T47D (cell line): ENCODE data around the gene OR13A1.
"Not testable (repeated sequence)": the region's sequence is repeated elsewhere in the genome, so short reads cannot be mapped to it uniquely, and the experiment has no call there.

Experiments
- DNase-seq, 2 experiments: peaks; one replicate each; pipeline versions ENCODE4 v3.0.0 to v3.0.0-alpha.2; 2011 to 2012; ENCODE audit warnings: low read depth in 1 of 2, low spot score in 1 of 2
- JUND ChIP-seq: IDR thresholded peaks from 2 replicates; pipeline ENCODE4 v1.6.1; 2012; ENCODE audit warnings: low read depth
- in situ Hi-C: cut with HindIII; loops from 2 replicates; pipeline ENCODE4 v1.10.0; 2016; ENCODE audit warnings: low sequenced_read_pairs, low pct_unique_long_range_greater_than_20kb

Gene OR13A1

GRCh38 chr10:45315508-45315907 is at the start of gene OR13A1:
OR13A1 (minus strand) TSS chr10:45315608; CDS start chr10:45304422, 11,186 bp downstream.
- DNase-seq = no peak
- in situ Hi-C loops = no loop called here
- no peak for TF ChIP-seq JUND

GRCh38 chr10:45361983-45362799 is 46.8 kb upstream of the OR13A1 start:
- in situ Hi-C loops, DNase-seq: not testable (repeated sequence)

GRCh38 chr10:45358961-45359360 is 43.6 kb upstream of the OR13A1 start:
- DNase-seq, in situ Hi-C loops: not testable (repeated sequence)

- DNase-seq = no peak
- in situ Hi-C loops = no loop called here
- no peak for TF ChIP-seq JUND
These were observed 40.1 kb upstream of the OR13A1 start for GRCh38 chr10:45355494-45355893.

- in situ Hi-C loops = no loop called here
- peak in 1 of 2 experiments; percentile 32 for DNase-seq
- no peak for TF ChIP-seq JUND
These were observed 38.9 kb upstream of the OR13A1 start for GRCh38 chr10:45354261-45354660.

GRCh38 chr10:45353186-45353585 is 37.8 kb upstream of the OR13A1 start:
- TF ChIP-seq JUND = no peak
- DNase-seq = no peak
- in situ Hi-C loops = no loop called here

GRCh38 chr10:45348196-45348765 is 32.9 kb upstream of the OR13A1 start:
- DNase-seq, in situ Hi-C loops: not testable (repeated sequence)

- DNase-seq, in situ Hi-C loops: not testable (repeated sequence)
These were observed 32.1 kb upstream of the OR13A1 start for GRCh38 chr10:45347464-45347863.

- in situ Hi-C loops, DNase-seq: not testable (repeated sequence)
These were observed 31.4 kb upstream of the OR13A1 start for GRCh38 chr10:45346652-45347335.

GRCh38 chr10:45340420-45340819 is 25.0 kb upstream of the OR13A1 start:
- in situ Hi-C loops, DNase-seq: not testable (repeated sequence)

- no peak for DNase-seq
- in situ Hi-C loops = no loop called here
These were observed 24.5 kb upstream of the OR13A1 start for GRCh38 chr10:45339894-45340293.

GRCh38 chr10:45331824-45332223 is 16.4 kb upstream of the OR13A1 start:
- in situ Hi-C loops, DNase-seq: not testable (repeated sequence)

More at GRCh38 chr10:45339894-45340293, 24.5 kb upstream of the OR13A1 start:
- TF ChIP-seq JUND = no peak

- in situ Hi-C loops, DNase-seq: not testable (repeated sequence)
These were observed 11.5 kb upstream of the OR13A1 start for GRCh38 chr10:45326864-45327263.
